K562 (cell line): ENCODE results near the gene RNF40. TPM values are rescaled to one million over a fixed set of nuclear protein-coding genes. Genes with fewer than 3 reads are reported as not detected.

Experiments
- ATF6 ChIP-seq: sonication (generic); formaldehyde crosslinking; IDR thresholded peaks from 2 replicates; pipeline ENCODE4 v1.4.0; 2020; ENCODE audit warnings: mild to moderate bottlenecking, missing genetic modification reagents
- BRF1 ChIP-seq: IDR thresholded peaks from 3 replicates; pipeline ENCODE4 v1.6.1; 2011; ENCODE audit warnings: borderline replicate concordance, mild to moderate bottlenecking; ENCODE audit not compliant: insufficient read length; ENCODE audit errors: extremely low read depth
- DIDO1 ChIP-seq: fragments of 450-650 bp; IDR thresholded peaks from 2 replicates; pipeline ENCODE4 v1.6.1; 2016; ENCODE audit warnings: low read depth, missing biosample characterization, missing genetic modification characterization
- EHMT2 ChIP-seq: fragments of 450-650 bp; IDR thresholded peaks from 2 replicates; pipeline ENCODE4 v1.6.1; 2018; ENCODE audit warnings: antibody characterized with exemption
- FOXK2 ChIP-seq, 2 experiments: fragments of 450-650 bp; IDR thresholded peaks in 1 of 2; conservative IDR thresholded peaks in 1 of 2; 2 replicates each; pipeline ENCODE4 v1.6.1; 2016; ENCODE audit warnings: low read depth in 2 of 2, mild to moderate bottlenecking in 1 of 2
- GABPA ChIP-seq: fragments of 200-800 bp; sonication (Bioruptor generic); conservative IDR thresholded peaks from 2 replicates; pipeline ENCODE4 v1.6.1; 2016; ENCODE audit warnings: low read depth, missing genetic modification characterization, missing compliant biosample characterization
- HCFC1 ChIP-seq: IDR thresholded peaks from 2 replicates; pipeline ENCODE4 v1.6.1; 2012; ENCODE audit warnings: low read depth, low read length, improper control_type of control experiment
- HEY1 ChIP-seq: fragments of 250-450 bp; sonication (Bioruptor Pico); IDR thresholded peaks from 2 replicates; pipeline ENCODE4 v1.5.0; 2020; ENCODE audit warnings: mild to moderate bottlenecking, moderate library complexity, borderline replicate concordance
- KAT8 ChIP-seq: fragments of 450-650 bp; IDR thresholded peaks from 2 replicates; pipeline ENCODE4 v1.6.1; 2016; ENCODE audit warnings: low read depth, mild to moderate bottlenecking
- KDM1A ChIP-seq, 2 experiments: fragments of 450-650 bp; IDR thresholded peaks; 2 replicates each; pipeline ENCODE4 v1.6.1; 2016; ENCODE audit warnings: mild to moderate bottlenecking in 2 of 2
- POLR3G ChIP-seq: IDR thresholded peaks from 2 replicates; pipeline ENCODE4 v1.6.1; 2011; ENCODE audit not compliant: insufficient read length, insufficient replicate concordance; ENCODE audit errors: extremely low read depth
- SAFB ChIP-seq: fragments of 200-400 bp; formaldehyde crosslinking; IDR thresholded peaks from 2 replicates; pipeline ENCODE4 v1.6.1; 2017; ENCODE audit warnings: low read depth, low read length, borderline replicate concordance
- SREBF1 ChIP-seq: fragments of 150-350 bp; IDR thresholded peaks from 2 replicates; pipeline ENCODE4 v1.6.1; 2014; ENCODE audit warnings: antibody characterized with exemption, low read depth, low read length, borderline replicate concordance
- SRSF9 ChIP-seq: fragments of 200-400 bp; formaldehyde crosslinking; IDR thresholded peaks from 2 replicates; pipeline ENCODE4 v1.6.1; 2017; ENCODE audit warnings: low read depth, low read length, borderline replicate concordance
- STAG1 ChIP-seq: sonication (generic); formaldehyde crosslinking; IDR thresholded peaks from 2 replicates; pipeline ENCODE4 v1.5.0; 2020; ENCODE audit warnings: missing genetic modification reagents, borderline replicate concordance
- TRIM24 ChIP-seq, 2 experiments: fragments of 450-650 bp; IDR thresholded peaks; 2 replicates each; pipeline ENCODE4 v1.6.1; 2016
- TSC22D4 ChIP-seq: fragments of 450-650 bp; IDR thresholded peaks from 2 replicates; pipeline ENCODE4 v1.6.1; 2016; ENCODE audit warnings: missing genetic modification characterization, missing biosample characterization, control low read depth
- XRCC3 ChIP-seq: fragments of 450-650 bp; IDR thresholded peaks from 2 replicates; pipeline ENCODE4 v1.6.1; 2017; ENCODE audit warnings: mild to moderate bottlenecking, moderate library complexity
- XRCC4 ChIP-seq: IDR thresholded peaks from one replicate; pipeline ENCODE4 v1.6.1; 2011; ENCODE audit not compliant: insufficient read depth, insufficient read length; ENCODE audit errors: extremely low read depth
- ZHX1 ChIP-seq: fragments of 150-350 bp; conservative IDR thresholded peaks from 2 replicates; pipeline ENCODE4 v1.6.1; 2014; ENCODE audit warnings: low read length
- ZNF121 ChIP-seq: sonication (generic); formaldehyde crosslinking; conservative IDR thresholded peaks from 2 replicates; pipeline ENCODE4 v1.8.0; 2022; ENCODE audit warnings: missing genetic modification reagents
- ZNF134 ChIP-seq: fragments of 250-450 bp; sonication (Bioruptor Pico); conservative IDR thresholded peaks from 2 replicates; pipeline ENCODE4 v1.4.0; 2020
- ZNF184 ChIP-seq: sonication (generic); formaldehyde crosslinking; IDR thresholded peaks from 2 replicates; pipeline ENCODE4 v1.5.0; 2020; ENCODE audit warnings: missing genetic modification reagents
- ZNF696 ChIP-seq: fragments of 250-450 bp; sonication (Bioruptor Pico); conservative IDR thresholded peaks from 2 replicates; pipeline ENCODE4 v1.4.0; 2020; ENCODE audit warnings: mild to moderate bottlenecking, moderate library complexity
- ZNF780A ChIP-seq: fragments of 250-450 bp; sonication (Bioruptor Pico); IDR thresholded peaks from 2 replicates; pipeline ENCODE4 v1.5.0; 2021; ENCODE audit warnings: mild to moderate bottlenecking
- polyA plus RNA-seq, 8 experiments: library from polyadenylated mRNA; depleted of rRNA in 4 of 8; stranded (reverse) in 5 of 8; unstranded in 3 of 8; fragments of >200 nt; fragmentation: Nextera tagmentation in 2 of 8; fragmentation: Illumina TruSeq in 1 of 8; extraction: Ambion mirVana in 2 of 8; extraction: Trizol in 1 of 8; gene quantifications; 2 replicates each; pipeline versions ENCODE4 v1.2.1 to v1.2.3, GENCODE V29; 2011 to 2014; ENCODE audit warnings: inconsistent platforms in 1 of 8, missing spikeins in 1 of 8
- total RNA-seq, 7 experiments: library from RNA; depleted of rRNA in 6 of 7; stranded (reverse); fragments of >200 nt in 6 of 7; fragmentation: Illumina TruSeq in 2 of 7; extraction: Trizol in 2 of 7; gene quantifications; 2 replicates each; pipeline versions ENCODE4 v1.2.1 to v1.2.3, GENCODE V29; 2011 to 2021; ENCODE audit warnings: low replicate concordance in 1 of 7

RNF40 gene
- total and polyA plus RNA-seq, 9 of the 15 experiments (the other 6 are each of a cell fraction or from before 2014, with no cell fraction given): 6.2 to 129 (median 81.5) TPM

GRCh38 chr16:30747799-30748633, 14.1 kb upstream of the RNF40 start, which contains the start of gene PHKG2 (continued):
- no peak for TF ChIP-seq XRCC3
- 0 out of 2 replicates have a peak, but pooled peaks have one; percentile 12 for TF ChIP-seq SREBF1
- no peak for TF ChIP-seq BRF1
- no peak for TF ChIP-seq ZNF696 (CRISPR knock-in tag)
- TF ChIP-seq STAG1 (CRISPR knock-in tag): no peak
- no peak for TF ChIP-seq KDM1A (IDR thresholded peaks at IDR 0.05)
- no peak for TF ChIP-seq TSC22D4 (tag)
- no peak for TF ChIP-seq ZHX1
- TF ChIP-seq HEY1: no peak
- TF ChIP-seq ZNF184: no peak
- no peak for TF ChIP-seq XRCC4
- TF ChIP-seq KAT8: no peak
- TF ChIP-seq ZNF121 (CRISPR knock-in tag): peak; percentile 56
- TF ChIP-seq EHMT2: no peak
- TF ChIP-seq FOXK2 (conservative IDR thresholded peaks at IDR 0.05 in 1 of 2, IDR thresholded peaks at IDR 0.05 in 1 of 2; ENCODE audit: low read depth in 2 of 2): peak; percentile 79 to 83; a peak in 3 of 4 replicates
- TF ChIP-seq GABPA (tag): peak; percentile 70
- no peak for TF ChIP-seq TRIM24 (IDR thresholded peaks at IDR 0.05)
- TF ChIP-seq ATF6 (CRISPR knock-in tag): no peak
- no peak for TF ChIP-seq SRSF9
- TF ChIP-seq ZNF134 (CRISPR knock-in tag): no peak
- TF ChIP-seq ZNF780A: no peak
- TF ChIP-seq DIDO1: peak; percentile 50; the same call in 1 of the 2 replicates
- no peak for TF ChIP-seq HCFC1
- no peak for TF ChIP-seq POLR3G
- no peak for TF ChIP-seq SAFB
